Prostate gland (tissue), 2 donors: ENCODE measurements around the gene DOLK.

Experiments used
- POLR2AphosphoS5 ChIP-seq: sonication (generic); formaldehyde crosslinking; IDR thresholded peaks from one replicate; pipeline ENCODE4 v1.6.1; 2017; ENCODE audit warnings: antibody characterized with exemption
- TF ChIP-seq, protein P1 (sequence below), 4 experiments: fragments of 200-600 bp in 2 of 4; fragments of 450-650 bp in 2 of 4; sonication (generic) in 2 of 4; IDR thresholded peaks; 1 replicate in 3 of 4; 2 replicates in 1 of 4; pipeline ENCODE4 v1.5.1; 2016 to 2019; ENCODE audit warnings: antibody characterized with exemption in 4 of 4, mild to moderate bottlenecking in 2 of 4, moderate library complexity in 2 of 4

DNA sequence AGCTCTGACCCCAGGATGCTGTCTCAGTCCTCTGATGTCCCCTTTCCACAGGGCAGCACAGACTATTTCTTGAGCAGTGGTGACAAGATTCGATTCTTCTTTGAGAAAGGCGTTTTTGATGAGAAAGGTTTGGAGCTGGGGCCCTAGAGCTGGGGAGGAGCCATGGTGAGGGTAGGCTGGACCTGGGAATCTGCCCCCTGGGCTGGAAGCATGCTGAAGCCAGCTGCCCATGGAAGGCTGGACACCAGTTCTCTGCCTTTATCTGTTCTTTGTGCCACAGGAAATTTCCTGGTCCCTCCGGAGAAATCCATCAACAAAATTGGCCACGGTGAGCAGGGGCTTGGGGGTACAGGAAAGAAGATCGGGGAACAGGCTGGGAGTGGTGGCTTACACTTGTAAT, 13.7 kb downstream of the DOLK start:
- TF ChIP-seq, protein P1, sequence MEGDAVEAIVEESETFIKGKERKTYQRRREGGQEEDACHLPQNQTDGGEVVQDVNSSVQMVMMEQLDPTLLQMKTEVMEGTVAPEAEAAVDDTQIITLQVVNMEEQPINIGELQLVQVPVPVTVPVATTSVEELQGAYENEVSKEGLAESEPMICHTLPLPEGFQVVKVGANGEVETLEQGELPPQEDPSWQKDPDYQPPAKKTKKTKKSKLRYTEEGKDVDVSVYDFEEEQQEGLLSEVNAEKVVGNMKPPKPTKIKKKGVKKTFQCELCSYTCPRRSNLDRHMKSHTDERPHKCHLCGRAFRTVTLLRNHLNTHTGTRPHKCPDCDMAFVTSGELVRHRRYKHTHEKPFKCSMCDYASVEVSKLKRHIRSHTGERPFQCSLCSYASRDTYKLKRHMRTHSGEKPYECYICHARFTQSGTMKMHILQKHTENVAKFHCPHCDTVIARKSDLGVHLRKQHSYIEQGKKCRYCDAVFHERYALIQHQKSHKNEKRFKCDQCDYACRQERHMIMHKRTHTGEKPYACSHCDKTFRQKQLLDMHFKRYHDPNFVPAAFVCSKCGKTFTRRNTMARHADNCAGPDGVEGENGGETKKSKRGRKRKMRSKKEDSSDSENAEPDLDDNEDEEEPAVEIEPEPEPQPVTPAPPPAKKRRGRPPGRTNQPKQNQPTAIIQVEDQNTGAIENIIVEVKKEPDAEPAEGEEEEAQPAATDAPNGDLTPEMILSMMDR (IDR thresholded peaks at IDR 0.05): no peak
- no peak for TF ChIP-seq POLR2AphosphoS5
